Neutrophil (primary cell): ENCODE results near the gene C20orf204.

Experiments used
- H3K27ac ChIP-seq: fragments of 200-600 bp; sonication (generic); 2 replicates; pipeline ENCODE4 v1.5.1; 2016; ENCODE audit warnings: mild to moderate bottlenecking, moderate library complexity
- H3K27me3 ChIP-seq: fragments of 200-600 bp; sonication (generic); 2 replicates; pipeline ENCODE4 v1.6.0; 2016; ENCODE audit warnings: mild to moderate bottlenecking
- H3K36me3 ChIP-seq: fragments of 200-600 bp; sonication (generic); 2 replicates; pipeline ENCODE4 v1.5.1; 2017
- H3K4me1 ChIP-seq, 2 experiments: fragments of 200-600 bp in 1 of 2; sonication (generic) in 1 of 2; 1 replicate in 1 of 2; 2 replicates in 1 of 2; pipeline versions ENCODE4 v1.5.1 to v1.6.1; 2013 to 2016; ENCODE audit warnings: low read depth in 1 of 2, low read length in 1 of 2, mild to moderate bottlenecking in 1 of 2, moderate library complexity in 1 of 2; ENCODE audit not compliant: control insufficient read depth in 1 of 2, insufficient read depth in 1 of 2
- H3K4me3 ChIP-seq, 2 experiments: fragments of 200-600 bp in 1 of 2; sonication (generic) in 1 of 2; 1 replicate in 1 of 2; 2 replicates in 1 of 2; pipeline ENCODE4 v1.5.1; 2013 to 2016; ENCODE audit warnings: low read depth in 1 of 2, low read length in 1 of 2, mild to moderate bottlenecking in 1 of 2, moderate library complexity in 1 of 2
- H3K9me3 ChIP-seq: fragments of 200-600 bp; sonication (generic); 2 replicates; pipeline ENCODE4 v1.5.1; 2016
- CTCF ChIP-seq: fragments of 200-600 bp; sonication (generic); IDR thresholded peaks from 2 replicates; pipeline ENCODE4 v1.5.1; 2016; ENCODE audit warnings: antibody characterized with exemption

C20orf204 gene

GRCh38 chr20:64025101-64025825 lies 10.7 kb upstream of the C20orf204 start:
- H3K27ac ChIP-seq, result no peak overlapping the region
- H3K36me3 ChIP-seq, result peaks cover 95% of the 10 kb centered on the region
- H3K4me1 ChIP-seq, result peaks cover under 1 to 6% of the 10 kb centered on the region in 2 experiments
- no peak for TF ChIP-seq CTCF
- H3K27me3 ChIP-seq, result no peaks in the 10 kb centered on the region
- H3K9me3 ChIP-seq, result no peaks in the 10 kb centered on the region
- no peak overlapping the region for H3K4me3 ChIP-seq

GRCh38 chr20:64025826-64026412 lies 10.1 kb upstream of the C20orf204 start:
- no peak for TF ChIP-seq CTCF
- Histone ChIP-seq H3K36me3 (peaks cover 99% of the 10 kb centered on the region), H3K9me3 (no peaks in the 10 kb centered on the region), H3K4me3 (no peak overlapping the region), H3K27me3 (no peaks in the 10 kb centered on the region), H3K27ac (no peak overlapping the region), H3K4me1 (peaks cover 0 to 1% of the 10 kb centered on the region in 2 experiments)

- Histone ChIP-seq H3K9me3 (no peaks in the 10 kb centered on the region), H3K27ac (no peak overlapping the region), H3K36me3 (peaks cover 100% of the 10 kb centered on the region), H3K4me3 (no peak overlapping the region), H3K27me3 (no peaks in the 10 kb centered on the region), H3K4me1 (no peaks in the 10 kb centered on the region)
- TF ChIP-seq CTCF, result no peak
Observed at GRCh38 chr20:64027981-64028685, 7.8 kb upstream of the C20orf204 start.

GRCh38 chr20:64029293-64030117 lies 6.5 kb upstream of the C20orf204 start:
- H3K27ac ChIP-seq, result no peak overlapping the region
- H3K4me3 ChIP-seq, result no peak overlapping the region
- H3K27me3 ChIP-seq, result no peaks in the 10 kb centered on the region
- H3K36me3 ChIP-seq, result peaks cover 100% of the 10 kb centered on the region
- TF ChIP-seq CTCF, result no peak
- no peaks in the 10 kb centered on the region for H3K9me3 ChIP-seq
- H3K4me1 ChIP-seq, result no peaks in the 10 kb centered on the region

- Histone ChIP-seq H3K27ac (no peak overlapping the region), H3K4me1 (no peaks in the 10 kb centered on the region), H3K27me3 (no peaks in the 10 kb centered on the region), H3K9me3 (no peaks in the 10 kb centered on the region), H3K4me3 (no peak overlapping the region), H3K36me3 (peaks cover 100% of the 10 kb centered on the region)
- TF ChIP-seq CTCF, result no peak
Observed at GRCh38 chr20:64030371-64031134, 5.4 kb upstream of the C20orf204 start.
